HUES64 (cell line): ENCODE measurements around the gene PIH1D1.

Experiments
- H3K27ac ChIP-seq: 2 replicates; pipeline ENCODE4 v1.7.0; 2013; ENCODE audit warnings: low read depth, low read length, inconsistent platforms
- H3K27me3 ChIP-seq: 2 replicates; pipeline ENCODE4 v1.6.1; 2013; ENCODE audit warnings: mild to moderate bottlenecking, low read length; ENCODE audit not compliant: insufficient read depth
- H3K36me3 ChIP-seq: 2 replicates; pipeline ENCODE4 v1.6.1; 2013; ENCODE audit warnings: mild to moderate bottlenecking, low read length; ENCODE audit not compliant: insufficient read depth
- H3K4me1 ChIP-seq: 2 replicates; pipeline ENCODE4 v1.6.1; 2013; ENCODE audit warnings: mild to moderate bottlenecking, low read length, moderate library complexity; ENCODE audit not compliant: insufficient read depth
- H3K4me3 ChIP-seq: 2 replicates; pipeline ENCODE4 v1.5.1; 2013; ENCODE audit warnings: mild to moderate bottlenecking, low read length, moderate library complexity
- H3K9ac ChIP-seq: 2 replicates; pipeline ENCODE4 v1.6.1; 2013; ENCODE audit warnings: mild to moderate bottlenecking, low read depth, low read length
- H3K9me3 ChIP-seq: 2 replicates; pipeline ENCODE4 v1.6.1; 2013; ENCODE audit warnings: low read depth, low read length; ENCODE audit not compliant: insufficient read depth
- WGBS: fragments of 150-250, 120-280 bp; methylation state at CpG from one replicate; pipeline ENCODE4 v1.1.7; 2013; ENCODE audit warnings: missing lambda C conversion rate; 5-methylcytosine and 5-hydroxymethylcytosine counted together

PIH1D1 gene

GRCh38 chr19:49422407-49423070, 29.1 kb downstream of the PIH1D1 start:
- Histone ChIP-seq H3K9ac (no peak overlapping the region), H3K27ac (no peak overlapping the region), H3K9me3 (no peaks in the 10 kb centered on the region), H3K36me3 (no peaks in the 10 kb centered on the region), H3K4me1 (peaks cover 24% of the 10 kb centered on the region; the same call in 1 of the 2 replicates), H3K27me3 (peaks cover 65% of the 10 kb centered on the region), H3K4me3 (peak overlapping the region; percentile 47)
- WGBS: 3% methylated on average over 58 of the region's 58 CpGs

DNA sequence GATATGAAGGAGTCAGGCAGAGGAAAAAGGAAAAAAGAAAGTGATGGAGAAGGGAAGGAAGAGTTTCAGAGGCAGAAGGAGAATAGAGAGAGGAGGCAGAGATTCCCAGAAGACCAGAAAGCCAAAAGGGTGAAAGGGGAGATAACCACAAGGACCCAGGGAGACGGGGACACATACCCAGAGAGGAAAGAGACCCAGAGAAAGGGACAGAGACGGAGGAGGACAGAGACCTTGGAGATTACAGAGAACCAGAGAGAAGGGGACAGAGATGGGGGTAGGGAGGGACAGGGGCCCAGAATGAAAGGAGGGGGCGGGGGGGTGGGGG, 29.8 kb downstream of the PIH1D1 start:
- peaks cover 20% of the 10 kb centered on the region; the same call in 1 of the 2 replicates for H3K4me1 ChIP-seq
- H3K27me3 ChIP-seq: peaks cover 59% of the 10 kb centered on the region
- H3K4me3 ChIP-seq: no peak overlapping the region
- H3K27ac ChIP-seq: no peak overlapping the region
- no peaks in the 10 kb centered on the region for H3K9me3 ChIP-seq
- WGBS: 27% methylated on average over 3 of the region's 3 CpGs
- no peak overlapping the region for H3K9ac ChIP-seq
- H3K36me3 ChIP-seq: no peaks in the 10 kb centered on the region

GRCh38 chr19:49421039-49421877, 30.4 kb downstream of the PIH1D1 start:
- peaks cover 15% of the 10 kb centered on the region; the same call in 1 of the 2 replicates for H3K4me1 ChIP-seq
- H3K9me3 ChIP-seq: no peaks in the 10 kb centered on the region
- no peaks in the 10 kb centered on the region for H3K36me3 ChIP-seq
- peaks cover 53% of the 10 kb centered on the region for H3K27me3 ChIP-seq
- H3K4me3 ChIP-seq: peak overlapping the region; percentile 20
- H3K9ac ChIP-seq: no peak overlapping the region
- WGBS: 11% methylated on average over 48 of the region's 48 CpGs
- H3K27ac ChIP-seq: no peak overlapping the region; the same call in 1 of the 2 replicates

DNA sequence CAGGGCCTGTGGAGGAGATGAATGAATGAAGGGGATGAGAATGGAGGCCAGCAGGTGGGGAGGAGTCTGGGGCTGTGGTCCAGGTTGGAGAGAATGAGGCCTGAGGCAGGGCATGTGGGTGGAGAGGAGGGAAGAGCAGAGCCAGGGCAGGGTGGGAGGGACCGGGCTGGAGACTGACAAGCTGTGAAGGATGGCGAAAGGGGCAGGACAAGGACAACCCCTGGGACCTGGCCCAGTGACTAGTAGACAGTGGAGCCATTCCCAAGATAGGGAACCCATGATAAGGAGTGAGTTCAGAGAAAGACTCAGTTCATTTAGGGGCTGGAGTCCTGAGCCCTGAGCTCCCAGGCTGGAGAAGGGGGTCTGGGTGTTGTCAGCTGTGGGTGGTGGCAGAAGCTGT, 31.4 kb downstream of the PIH1D1 start:
- H3K27ac ChIP-seq: no peak overlapping the region
- no peaks in the 10 kb centered on the region for H3K9me3 ChIP-seq
- H3K4me1 ChIP-seq: peaks cover 13% of the 10 kb centered on the region; the same call in 1 of the 2 replicates
- no peaks in the 10 kb centered on the region for H3K36me3 ChIP-seq
- no peak overlapping the region for H3K9ac ChIP-seq
- H3K4me3 ChIP-seq: no peak overlapping the region
- 67% methylated on average over 2 of the region's 2 CpGs for WGBS
- H3K27me3 ChIP-seq: peaks cover 43% of the 10 kb centered on the region

DNA sequence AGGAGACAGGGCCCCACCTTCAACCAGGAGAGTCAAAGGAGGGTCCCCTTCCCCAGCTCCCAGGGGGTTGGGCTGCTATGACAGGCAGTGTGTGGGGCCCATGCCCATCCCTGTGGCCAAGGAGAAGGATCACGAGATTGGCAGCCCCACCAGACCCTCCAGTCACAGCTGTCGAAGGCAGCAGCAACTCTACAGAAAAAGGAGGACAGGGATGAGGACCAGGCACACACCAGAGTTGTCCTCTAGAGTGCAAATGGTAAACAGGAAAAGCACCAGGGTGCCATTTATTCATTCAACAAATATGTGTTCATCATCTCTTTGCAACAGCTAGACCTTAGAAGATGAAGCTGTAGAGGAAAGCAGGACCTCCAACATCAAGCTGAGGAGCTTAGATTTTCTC, 32.4 kb downstream of the PIH1D1 start:
- Histone ChIP-seq H3K9ac (no peak overlapping the region), H3K4me3 (no peak overlapping the region), H3K9me3 (no peaks in the 10 kb centered on the region), H3K36me3 (no peaks in the 10 kb centered on the region), H3K4me1 (peaks cover 16% of the 10 kb centered on the region), H3K27ac (no peak overlapping the region), H3K27me3 (peaks cover 32% of the 10 kb centered on the region)
- 78% methylated on average over 2 of the region's 2 CpGs for WGBS

- H3K4me3 ChIP-seq: no peak overlapping the region
- 89% methylated on average over 4 of the region's 5 CpGs for WGBS
- no peaks in the 10 kb centered on the region for H3K36me3 ChIP-seq
- no peaks in the 10 kb centered on the region for H3K9me3 ChIP-seq
- H3K27me3 ChIP-seq: peaks cover 26% of the 10 kb centered on the region
- H3K9ac ChIP-seq: no peak overlapping the region
- peaks cover 13% of the 10 kb centered on the region for H3K4me1 ChIP-seq
- H3K27ac ChIP-seq: no peak overlapping the region
Observed at GRCh38 chr19:49418511-49418910, 33.1 kb downstream of the PIH1D1 start.

DNA sequence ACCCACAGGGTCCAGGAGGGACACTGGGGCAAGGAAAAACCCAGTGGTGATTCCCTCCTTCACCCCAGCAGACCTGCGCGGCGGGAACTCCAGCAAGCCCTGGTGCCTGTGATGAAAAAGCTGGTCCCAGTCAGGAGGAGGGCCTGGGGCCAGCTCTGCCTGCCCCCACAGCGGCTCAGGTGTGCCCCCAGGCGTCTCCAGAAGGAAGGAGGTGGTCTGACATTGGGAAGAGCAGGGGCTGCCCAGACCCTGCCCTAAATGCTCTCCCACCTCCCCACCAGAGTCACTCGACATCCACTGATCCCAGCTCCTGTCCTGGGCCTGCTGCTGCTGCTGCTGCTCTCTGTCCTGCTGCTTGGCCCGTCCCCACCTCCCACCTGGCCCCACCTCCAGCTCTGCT, 34.5 kb downstream of the PIH1D1 start:
- H3K4me1 ChIP-seq: peaks cover 14% of the 10 kb centered on the region
- no peaks in the 10 kb centered on the region for H3K36me3 ChIP-seq
- H3K9ac ChIP-seq: no peak overlapping the region
- no peak overlapping the region for H3K4me3 ChIP-seq
- H3K27me3 ChIP-seq: peaks cover 11% of the 10 kb centered on the region
- no peaks in the 10 kb centered on the region for H3K9me3 ChIP-seq
- 57% methylated on average over 7 of the region's 7 CpGs for WGBS
- H3K27ac ChIP-seq: no peak overlapping the region

GRCh38 chr19:49415810-49416200, 35.8 kb downstream of the PIH1D1 start:
- no peak overlapping the region for H3K27ac ChIP-seq
- H3K4me3 ChIP-seq: no peak overlapping the region
- no peak overlapping the region for H3K9ac ChIP-seq
- no peaks in the 10 kb centered on the region for H3K9me3 ChIP-seq
- no peaks in the 10 kb centered on the region for H3K36me3 ChIP-seq
- peaks cover 13% of the 10 kb centered on the region for H3K4me1 ChIP-seq
- H3K27me3 ChIP-seq: no peaks in the 10 kb centered on the region; the same call in 1 of the 2 replicates
- 94% methylated on average over 2 of the region's 2 CpGs for WGBS

- no peaks in the 10 kb centered on the region; the same call in 1 of the 2 replicates for H3K27me3 ChIP-seq
- H3K27ac ChIP-seq: no peak overlapping the region
- peaks cover 8% of the 10 kb centered on the region for H3K4me1 ChIP-seq
- no peaks in the 10 kb centered on the region for H3K9me3 ChIP-seq
- no peak overlapping the region for H3K4me3 ChIP-seq
- WGBS: 67% methylated on average over 15 of the region's 15 CpGs
- no peak overlapping the region for H3K9ac ChIP-seq
- H3K36me3 ChIP-seq: no peaks in the 10 kb centered on the region
Observed at GRCh38 chr19:49415102-49415809, 36.4 kb downstream of the PIH1D1 start.

GRCh38 chr19:49414256-49414655, 37.4 kb downstream of the PIH1D1 start:
- Histone ChIP-seq H3K4me1 (peaks cover 8% of the 10 kb centered on the region), H3K36me3 (no peaks in the 10 kb centered on the region), H3K9me3 (no peaks in the 10 kb centered on the region), H3K9ac (no peak overlapping the region), H3K27me3 (no peaks in the 10 kb centered on the region), H3K4me3 (no peak overlapping the region), H3K27ac (no peak overlapping the region)
- 98% methylated on average over 3 of the region's 3 CpGs for WGBS

DNA sequence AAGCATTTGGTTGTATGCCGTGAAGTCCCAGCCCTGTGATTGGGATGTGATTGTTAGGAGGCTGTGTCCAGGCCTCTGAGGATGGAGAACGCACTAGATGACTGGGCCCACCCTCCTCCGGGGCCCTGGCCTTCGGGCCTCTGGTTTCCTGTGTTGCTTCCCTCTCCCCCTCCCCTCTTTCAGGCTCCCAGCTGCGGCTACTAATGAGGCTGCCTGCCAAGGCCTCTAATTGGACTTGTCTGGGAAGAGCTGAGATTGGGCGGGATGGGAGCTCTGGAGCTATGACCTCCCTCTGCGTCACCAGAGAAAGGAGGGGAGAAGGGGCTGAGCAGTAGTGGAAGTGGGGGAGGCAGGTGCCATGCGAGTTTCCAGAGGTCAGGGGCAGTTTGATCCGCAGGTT, 38.3 kb downstream of the PIH1D1 start:
- Histone ChIP-seq H3K9ac (no peak overlapping the region), H3K36me3 (no peaks in the 10 kb centered on the region), H3K4me3 (no peak overlapping the region), H3K27ac (no peak overlapping the region), H3K4me1 (peaks cover 8% of the 10 kb centered on the region), H3K9me3 (no peaks in the 10 kb centered on the region), H3K27me3 (no peaks in the 10 kb centered on the region)
- 75% methylated on average over 9 of the region's 9 CpGs for WGBS
